Adrenal gland (tissue), 5 donors: ENCODE results near the gene PLXNA4.

Source experiments
- POLR2A ChIP-seq, 2 donors: fragments of 450-650 bp; IDR thresholded peaks; one replicate each; pipeline ENCODE4 v1.6.1; 2017; ENCODE audit warnings: antibody characterized with exemption in 2 of 2, mild to moderate bottlenecking in 2 of 2, moderate library complexity in 1 of 2
- TF ChIP-seq, protein P1 (sequence below), 6 experiments: fragments of 450-650 bp in 4 of 6; fragments of 200-600 bp in 2 of 6; sonication (generic) in 1 of 6; IDR thresholded peaks; 1 replicate in 5 of 6; 2 replicates in 1 of 6; pipeline versions ENCODE4 v1.5.1 to v1.8.0; 2016 to 2021; ENCODE audit warnings: antibody characterized with exemption in 6 of 6, mild to moderate bottlenecking in 2 of 6, moderate library complexity in 1 of 6
- donor health status: DM: no; HTN: no; CAD: no.

DNA sequence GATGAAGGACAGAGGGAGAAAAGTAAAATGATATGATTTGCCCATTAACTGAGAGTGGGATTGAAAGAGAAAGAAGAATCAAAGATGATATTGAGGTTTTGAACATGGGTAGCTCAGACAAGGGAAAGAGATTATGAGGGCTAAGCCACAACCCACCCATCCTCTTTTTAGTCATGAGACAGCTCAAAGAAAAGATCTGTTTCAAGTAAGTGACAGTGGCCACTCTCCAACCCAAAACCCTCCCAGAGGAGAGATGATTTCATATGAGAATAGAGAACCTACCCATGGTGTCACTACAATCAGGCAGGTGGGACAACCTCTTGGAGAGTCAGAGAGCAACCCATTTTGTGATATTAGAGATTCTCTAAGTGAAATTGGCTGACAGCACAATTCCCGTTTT is 32.2 kb downstream of the PLXNA4 start:
- TF ChIP-seq, protein P1, sequence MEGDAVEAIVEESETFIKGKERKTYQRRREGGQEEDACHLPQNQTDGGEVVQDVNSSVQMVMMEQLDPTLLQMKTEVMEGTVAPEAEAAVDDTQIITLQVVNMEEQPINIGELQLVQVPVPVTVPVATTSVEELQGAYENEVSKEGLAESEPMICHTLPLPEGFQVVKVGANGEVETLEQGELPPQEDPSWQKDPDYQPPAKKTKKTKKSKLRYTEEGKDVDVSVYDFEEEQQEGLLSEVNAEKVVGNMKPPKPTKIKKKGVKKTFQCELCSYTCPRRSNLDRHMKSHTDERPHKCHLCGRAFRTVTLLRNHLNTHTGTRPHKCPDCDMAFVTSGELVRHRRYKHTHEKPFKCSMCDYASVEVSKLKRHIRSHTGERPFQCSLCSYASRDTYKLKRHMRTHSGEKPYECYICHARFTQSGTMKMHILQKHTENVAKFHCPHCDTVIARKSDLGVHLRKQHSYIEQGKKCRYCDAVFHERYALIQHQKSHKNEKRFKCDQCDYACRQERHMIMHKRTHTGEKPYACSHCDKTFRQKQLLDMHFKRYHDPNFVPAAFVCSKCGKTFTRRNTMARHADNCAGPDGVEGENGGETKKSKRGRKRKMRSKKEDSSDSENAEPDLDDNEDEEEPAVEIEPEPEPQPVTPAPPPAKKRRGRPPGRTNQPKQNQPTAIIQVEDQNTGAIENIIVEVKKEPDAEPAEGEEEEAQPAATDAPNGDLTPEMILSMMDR (IDR thresholded peaks at IDR 0.05) = no peak
- TF ChIP-seq POLR2A (IDR thresholded peaks at IDR 0.05) = no peak
